Peyer's patch (tissue), 4 donors: ENCODE measurements around the gene FAM3C. TPM values are rescaled to one million over a fixed set of nuclear protein-coding genes. Genes with fewer than 3 reads are reported as not detected.

Experiments
- DNase-seq, 3 donors: peaks; one replicate each; pipeline ENCODE4 v3.0.0-alpha.2; 2017 to 2019
- H3K27ac ChIP-seq, 4 donors: fragments of 200-600 bp; sonication (generic); one replicate each; pipeline ENCODE4 v1.5.1; 2016 to 2019
- H3K27me3 ChIP-seq, 2 donors: fragments of 200-600 bp; sonication (generic); one replicate each; pipeline ENCODE4 v1.5.1; 2019
- H3K36me3 ChIP-seq, 3 donors: fragments of 200-600 bp; sonication (generic); one replicate each; pipeline ENCODE4 v1.5.1; 2016 to 2019
- H3K4me1 ChIP-seq, 4 donors: fragments of 200-600 bp; sonication (generic); one replicate each; pipeline ENCODE4 v1.5.1; 2016 to 2019
- H3K4me3 ChIP-seq, 4 donors: fragments of 200-600 bp; sonication (generic); 1 replicate in 3 of 4; 2 replicates in 1 of 4; pipeline ENCODE4 v1.5.1; 2016 to 2019; ENCODE audit warnings: mild to moderate bottlenecking in 1 of 4
- H3K9me3 ChIP-seq, 4 donors: fragments of 200-600 bp; sonication (generic); one replicate each; pipeline ENCODE4 v1.5.1; 2016 to 2019; ENCODE audit warnings: mild to moderate bottlenecking in 1 of 4
- POLR2A ChIP-seq, 2 donors: fragments of 450-650 bp; IDR thresholded peaks; one replicate each; pipeline ENCODE4 v1.5.1; 2017; ENCODE audit warnings: antibody characterized with exemption in 2 of 2, mild to moderate bottlenecking in 2 of 2, moderate library complexity in 2 of 2
- total RNA-seq, 4 donors: library from RNA; depleted of rRNA; stranded (reverse); fragments of >200 nt; gene quantifications; one replicate each; pipeline ENCODE4 v1.1.0, GENCODE V29; 2016
- TF ChIP-seq, protein P1 (sequence below), 6 experiments: fragments of 450-650 bp in 4 of 6; fragments of 200-600 bp in 2 of 6; sonication (generic) in 1 of 6; IDR thresholded peaks; one replicate each; pipeline ENCODE4 v1.5.1; 2017 to 2019; ENCODE audit warnings: antibody characterized with exemption in 6 of 6, mild to moderate bottlenecking in 3 of 6, moderate library complexity in 1 of 6

The FAM3C gene
- total RNA-seq, 4 donors from 2014 or later: 20.6 to 204 (median 149) TPM

DNA sequence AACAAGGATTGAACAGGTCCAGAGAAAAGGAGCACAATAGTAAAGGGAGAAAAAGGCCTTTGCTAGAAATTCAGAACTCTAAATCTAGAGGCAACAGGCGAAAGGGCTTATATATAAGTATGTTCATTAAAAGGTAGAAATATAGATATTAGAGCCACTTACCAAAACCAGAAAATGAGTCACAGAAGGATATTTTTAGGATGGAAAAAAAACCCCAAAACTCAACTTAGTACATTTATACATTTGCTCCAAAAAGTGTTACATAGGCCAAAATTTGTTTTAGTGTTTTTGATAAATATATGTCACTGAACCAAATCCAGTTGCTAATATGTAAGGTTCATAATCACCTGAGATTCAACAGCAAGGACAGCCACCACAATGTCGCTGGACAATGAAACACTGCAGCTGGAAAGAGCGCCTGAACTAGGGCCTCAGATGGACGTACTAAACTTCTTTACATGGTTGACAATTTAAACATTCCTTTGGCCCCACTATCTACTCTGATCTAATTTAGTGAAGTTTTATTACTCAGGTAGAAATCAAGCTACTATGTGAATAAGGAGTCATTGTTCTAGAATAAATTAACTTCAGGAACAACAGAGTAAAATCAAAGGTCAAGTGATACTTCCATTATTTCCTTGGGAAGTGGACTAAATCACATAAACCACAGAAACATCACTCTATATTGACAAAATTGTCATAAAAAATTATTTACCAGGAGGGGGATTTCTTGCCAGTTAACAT is 10.9 kb downstream of the FAM3C start:
- H3K27ac ChIP-seq: peak overlapping the region; percentile 22 to 41 (median 33)
- H3K4me1 ChIP-seq: peaks cover 0 to 33% (median 16%) of the 10 kb centered on the region in 4 donors
- no peaks in the 10 kb centered on the region for H3K9me3 ChIP-seq
- no peaks in the 10 kb centered on the region for H3K27me3 ChIP-seq
- H3K36me3 ChIP-seq: no peaks in the 10 kb centered on the region
- no peak for TF ChIP-seq POLR2A (IDR thresholded peaks at IDR 0.05)
- TF ChIP-seq, protein P1, sequence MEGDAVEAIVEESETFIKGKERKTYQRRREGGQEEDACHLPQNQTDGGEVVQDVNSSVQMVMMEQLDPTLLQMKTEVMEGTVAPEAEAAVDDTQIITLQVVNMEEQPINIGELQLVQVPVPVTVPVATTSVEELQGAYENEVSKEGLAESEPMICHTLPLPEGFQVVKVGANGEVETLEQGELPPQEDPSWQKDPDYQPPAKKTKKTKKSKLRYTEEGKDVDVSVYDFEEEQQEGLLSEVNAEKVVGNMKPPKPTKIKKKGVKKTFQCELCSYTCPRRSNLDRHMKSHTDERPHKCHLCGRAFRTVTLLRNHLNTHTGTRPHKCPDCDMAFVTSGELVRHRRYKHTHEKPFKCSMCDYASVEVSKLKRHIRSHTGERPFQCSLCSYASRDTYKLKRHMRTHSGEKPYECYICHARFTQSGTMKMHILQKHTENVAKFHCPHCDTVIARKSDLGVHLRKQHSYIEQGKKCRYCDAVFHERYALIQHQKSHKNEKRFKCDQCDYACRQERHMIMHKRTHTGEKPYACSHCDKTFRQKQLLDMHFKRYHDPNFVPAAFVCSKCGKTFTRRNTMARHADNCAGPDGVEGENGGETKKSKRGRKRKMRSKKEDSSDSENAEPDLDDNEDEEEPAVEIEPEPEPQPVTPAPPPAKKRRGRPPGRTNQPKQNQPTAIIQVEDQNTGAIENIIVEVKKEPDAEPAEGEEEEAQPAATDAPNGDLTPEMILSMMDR (IDR thresholded peaks at IDR 0.05): no peak
- no peak for DNase-seq
- no peak overlapping the region for H3K4me3 ChIP-seq

DNA sequence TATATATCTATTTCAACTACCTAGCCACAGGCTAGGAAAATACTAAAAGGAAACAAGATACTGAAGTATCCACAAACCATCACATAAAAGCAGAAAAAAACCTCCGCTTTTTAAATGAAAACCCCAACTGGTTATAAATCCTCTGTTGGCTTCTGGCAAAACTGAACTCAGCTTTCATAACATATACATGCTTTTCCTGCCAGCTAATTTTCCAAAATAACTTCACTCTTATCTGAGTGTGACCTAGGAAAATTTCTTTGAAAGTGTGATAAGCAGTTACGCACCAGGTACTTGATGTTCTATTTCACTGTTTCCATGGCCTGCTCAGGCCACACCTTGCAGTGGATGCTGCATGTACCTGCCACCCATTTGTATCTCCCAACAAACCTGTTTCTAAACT is 11.8 kb downstream of the FAM3C start:
- Histone ChIP-seq H3K27ac (peak overlapping the region; percentile 10 to 38 (median 30)), H3K4me3 (no peak overlapping the region), H3K9me3 (no peaks in the 10 kb centered on the region), H3K4me1 (peaks cover 0 to 32% (median 14%) of the 10 kb centered on the region in 4 donors), H3K27me3 (no peaks in the 10 kb centered on the region), H3K36me3 (no peaks in the 10 kb centered on the region)
- DNase-seq: peak in 1 of 3 donors; percentile 62
- TF ChIP-seq, protein P1 (IDR thresholded peaks at IDR 0.05): no peak
- no peak for TF ChIP-seq POLR2A (IDR thresholded peaks at IDR 0.05)

DNA sequence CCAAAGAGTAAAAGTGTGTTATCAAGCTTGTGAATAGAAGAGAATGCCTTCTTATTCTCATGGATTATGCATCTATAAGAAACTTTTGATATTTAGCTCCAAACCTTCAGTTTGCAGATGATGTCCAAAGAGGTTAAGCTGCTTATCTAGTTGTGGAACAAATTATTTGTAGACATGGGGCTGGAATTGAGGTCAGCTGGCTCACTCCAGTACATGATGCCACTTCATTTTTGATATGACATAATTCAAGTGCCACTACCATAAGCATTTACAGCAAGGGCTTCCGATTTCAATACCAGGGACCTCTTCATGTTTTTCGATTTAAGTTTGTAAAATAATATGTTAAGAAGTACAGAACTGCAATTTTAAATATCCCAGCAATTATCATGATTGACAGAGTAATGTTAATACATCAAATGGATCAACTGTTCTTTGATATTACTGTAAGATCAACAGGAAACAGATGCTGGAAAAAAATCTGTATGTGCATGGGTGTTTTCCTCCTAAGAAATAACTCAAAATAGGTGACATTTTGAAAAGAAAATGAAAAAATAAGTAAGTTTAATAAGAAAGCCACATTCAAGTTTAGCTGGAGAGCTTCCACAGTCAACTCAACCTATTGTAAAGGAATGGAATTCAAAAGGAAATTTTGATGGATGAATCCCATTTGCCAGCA is 12.7 kb downstream of the FAM3C start:
- Histone ChIP-seq H3K27ac (peak overlapping the region in 3 of 4 donors; percentile 23 to 38 (median 36)), H3K27me3 (no peaks in the 10 kb centered on the region), H3K36me3 (peaks cover 0 to 6% (median 0%) of the 10 kb centered on the region in 3 donors), H3K4me3 (no peak overlapping the region), H3K9me3 (no peaks in the 10 kb centered on the region), H3K4me1 (peaks cover 0 to 32% (median 11%) of the 10 kb centered on the region in 4 donors)
- no peak for DNase-seq
- TF ChIP-seq, protein P1 (IDR thresholded peaks at IDR 0.05): no peak
- TF ChIP-seq POLR2A (IDR thresholded peaks at IDR 0.05): no peak

DNA sequence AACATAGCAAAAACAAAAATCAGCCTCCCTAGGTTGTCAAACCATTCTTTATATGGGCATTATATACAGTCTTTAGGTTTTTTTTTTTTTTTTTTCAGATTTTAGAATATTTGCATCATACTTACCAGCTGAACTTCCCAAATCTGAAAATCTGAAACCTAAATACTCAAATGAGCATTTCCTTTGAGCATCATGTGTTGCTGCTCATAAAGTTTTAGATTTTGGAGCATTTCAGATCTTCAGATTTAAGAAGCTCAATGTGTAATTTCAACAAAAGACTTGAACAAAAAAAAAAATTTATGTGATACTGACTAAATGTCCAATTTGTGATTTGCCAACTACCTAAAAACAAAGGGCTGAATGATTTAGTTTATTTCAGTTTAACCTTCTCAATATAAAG is 13.6 kb downstream of the FAM3C start:
- H3K4me3 ChIP-seq: no peak overlapping the region
- no peaks in the 10 kb centered on the region for H3K27me3 ChIP-seq
- peaks cover 0 to 14% (median 0%) of the 10 kb centered on the region in 3 donors for H3K36me3 ChIP-seq
- TF ChIP-seq, protein P1 (IDR thresholded peaks at IDR 0.05): no peak
- no peak for TF ChIP-seq POLR2A (IDR thresholded peaks at IDR 0.05)
- no peak overlapping the region for H3K27ac ChIP-seq
- DNase-seq: no peak
- H3K4me1 ChIP-seq: peaks cover 0 to 32% (median 11%) of the 10 kb centered on the region in 4 donors
- H3K9me3 ChIP-seq: no peaks in the 10 kb centered on the region

DNA sequence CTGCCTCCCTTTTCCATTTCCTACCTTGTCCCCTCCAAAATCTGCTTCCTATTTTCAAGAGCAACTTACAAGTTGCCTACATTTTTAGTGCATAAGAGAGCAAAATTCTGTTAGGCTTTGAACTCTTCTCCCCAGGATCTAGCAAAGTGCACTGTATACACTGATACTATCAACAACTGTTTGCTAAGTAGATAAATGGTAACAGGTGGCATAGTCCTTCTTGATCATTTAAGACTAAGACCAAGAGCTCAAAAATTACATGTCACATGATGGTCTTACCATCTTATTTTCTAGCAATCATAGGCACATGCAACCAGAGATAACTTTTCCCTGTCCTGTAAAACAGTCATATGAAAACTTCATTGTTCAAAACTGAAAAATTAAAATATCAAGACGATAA is 16.2 kb downstream of the FAM3C start:
- H3K27me3 ChIP-seq: no peaks in the 10 kb centered on the region
- H3K4me3 ChIP-seq: no peak overlapping the region
- no peak for DNase-seq
- no peak overlapping the region for H3K27ac ChIP-seq
- no peaks in the 10 kb centered on the region for H3K9me3 ChIP-seq
- TF ChIP-seq, protein P1 (IDR thresholded peaks at IDR 0.05): no peak
- TF ChIP-seq POLR2A (IDR thresholded peaks at IDR 0.05): no peak
- peaks cover 0 to 38% (median 0%) of the 10 kb centered on the region in 3 donors for H3K36me3 ChIP-seq
- H3K4me1 ChIP-seq: peaks cover 0 to 20% (median 5%) of the 10 kb centered on the region in 4 donors
